Measurements from ENCODE around the gene PRTG.

DNA sequence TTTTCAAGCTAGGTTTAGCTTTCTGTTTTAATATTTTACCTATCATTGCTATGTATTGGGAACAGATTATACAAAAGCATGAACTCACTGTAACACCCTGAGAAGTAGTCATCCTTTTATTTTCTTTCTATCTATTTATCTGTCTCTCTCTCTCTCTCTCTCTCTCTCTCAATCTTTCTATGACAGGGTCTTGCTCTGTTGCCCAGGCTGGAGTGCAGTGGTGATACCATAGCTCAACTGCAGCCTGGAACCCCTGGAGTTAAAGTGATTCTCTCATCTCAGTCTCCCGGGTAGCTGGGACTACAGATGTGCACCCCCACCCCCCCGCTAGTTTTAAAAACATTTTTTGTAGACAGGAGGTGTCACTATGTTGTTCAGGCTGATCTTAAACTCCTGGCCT lies 28.9 kb downstream of the PRTG start:
- TF ChIP-seq FOXK2 (IDR thresholded peaks at IDR 0.05) (no peak), BHLHE40 (IDR thresholded peaks at IDR 0.05; ENCODE audit: borderline replicate concordance) (no peak), ELF4 (IDR thresholded peaks at IDR 0.05) (no peak), ARNT (IDR thresholded peaks at IDR 0.05) (no peak), TARDBP (IDR thresholded peaks at IDR 0.05) (no peak), HDGF (IDR thresholded peaks at IDR 0.05; ENCODE audit: borderline replicate concordance) (no peak), L3MBTL2 (conservative IDR thresholded peaks at IDR 0.05) (no peak), FOXA1 (IDR thresholded peaks at IDR 0.05) (no peak), SUZ12 (IDR thresholded peaks at IDR 0.05) (no peak), SP1 (IDR thresholded peaks at IDR 0.05) (no peak), CTBP1 (IDR thresholded peaks at IDR 0.05; ENCODE audit: borderline replicate concordance) (no peak), FOXM1 (IDR thresholded peaks at IDR 0.05; ENCODE audit: borderline replicate concordance) (no peak), ZNF384 (IDR thresholded peaks at IDR 0.05) (no peak)
- TF ChIP-seq, protein P1, sequence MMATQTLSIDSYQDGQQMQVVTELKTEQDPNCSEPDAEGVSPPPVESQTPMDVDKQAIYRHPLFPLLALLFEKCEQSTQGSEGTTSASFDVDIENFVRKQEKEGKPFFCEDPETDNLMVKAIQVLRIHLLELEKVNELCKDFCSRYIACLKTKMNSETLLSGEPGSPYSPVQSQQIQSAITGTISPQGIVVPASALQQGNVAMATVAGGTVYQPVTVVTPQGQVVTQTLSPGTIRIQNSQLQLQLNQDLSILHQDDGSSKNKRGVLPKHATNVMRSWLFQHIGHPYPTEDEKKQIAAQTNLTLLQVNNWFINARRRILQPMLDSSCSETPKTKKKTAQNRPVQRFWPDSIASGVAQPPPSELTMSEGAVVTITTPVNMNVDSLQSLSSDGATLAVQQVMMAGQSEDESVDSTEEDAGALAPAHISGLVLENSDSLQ (IDR thresholded peaks at IDR 0.05): no peak

All from HEK293T (cell line).